ENCODE measurements around the gene ZNRF2.
"Not testable (repeated sequence)": the region's sequence is repeated elsewhere in the genome, so short reads cannot be mapped to it uniquely, and the experiment has no call there.

The ZNRF2 gene

DNA sequence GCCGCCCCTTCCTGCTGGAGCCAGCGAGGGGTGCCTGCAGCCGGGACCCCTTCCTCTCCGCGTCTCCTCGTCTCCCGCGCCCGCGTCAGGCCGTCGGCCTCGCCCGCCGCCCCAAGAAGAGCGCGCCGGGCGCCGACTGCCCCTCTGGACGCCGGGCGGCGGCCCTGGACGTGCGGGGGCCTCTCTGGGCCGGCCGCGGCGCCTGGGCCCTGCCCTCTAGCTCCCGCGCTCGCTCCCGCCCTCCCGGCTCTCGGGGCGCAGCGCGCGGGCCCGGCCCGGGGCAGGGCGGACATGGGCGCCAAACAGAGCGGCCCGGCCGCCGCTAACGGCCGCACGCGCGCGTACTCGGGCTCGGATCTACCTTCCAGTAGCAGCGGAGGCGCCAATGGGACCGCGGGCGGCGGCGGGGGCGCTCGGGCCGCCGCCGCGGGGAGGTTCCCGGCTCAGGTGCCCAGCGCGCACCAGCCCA lies 704 bp downstream of the ZNRF2 start:
- peak overlapping the region; percentile 56 for H3K4me3 ChIP-seq (ENCODE audit: control insufficient read depth, low read depth, low read length)
- DNase-seq (ENCODE audit: low read depth), result no peak
- TF ChIP-seq, protein P1, sequence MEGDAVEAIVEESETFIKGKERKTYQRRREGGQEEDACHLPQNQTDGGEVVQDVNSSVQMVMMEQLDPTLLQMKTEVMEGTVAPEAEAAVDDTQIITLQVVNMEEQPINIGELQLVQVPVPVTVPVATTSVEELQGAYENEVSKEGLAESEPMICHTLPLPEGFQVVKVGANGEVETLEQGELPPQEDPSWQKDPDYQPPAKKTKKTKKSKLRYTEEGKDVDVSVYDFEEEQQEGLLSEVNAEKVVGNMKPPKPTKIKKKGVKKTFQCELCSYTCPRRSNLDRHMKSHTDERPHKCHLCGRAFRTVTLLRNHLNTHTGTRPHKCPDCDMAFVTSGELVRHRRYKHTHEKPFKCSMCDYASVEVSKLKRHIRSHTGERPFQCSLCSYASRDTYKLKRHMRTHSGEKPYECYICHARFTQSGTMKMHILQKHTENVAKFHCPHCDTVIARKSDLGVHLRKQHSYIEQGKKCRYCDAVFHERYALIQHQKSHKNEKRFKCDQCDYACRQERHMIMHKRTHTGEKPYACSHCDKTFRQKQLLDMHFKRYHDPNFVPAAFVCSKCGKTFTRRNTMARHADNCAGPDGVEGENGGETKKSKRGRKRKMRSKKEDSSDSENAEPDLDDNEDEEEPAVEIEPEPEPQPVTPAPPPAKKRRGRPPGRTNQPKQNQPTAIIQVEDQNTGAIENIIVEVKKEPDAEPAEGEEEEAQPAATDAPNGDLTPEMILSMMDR (IDR thresholded peaks at IDR 0.05; ENCODE audit: control insufficient read depth, insufficient read depth, low read depth, low read length, missing control alignments), result no peak

DNA sequence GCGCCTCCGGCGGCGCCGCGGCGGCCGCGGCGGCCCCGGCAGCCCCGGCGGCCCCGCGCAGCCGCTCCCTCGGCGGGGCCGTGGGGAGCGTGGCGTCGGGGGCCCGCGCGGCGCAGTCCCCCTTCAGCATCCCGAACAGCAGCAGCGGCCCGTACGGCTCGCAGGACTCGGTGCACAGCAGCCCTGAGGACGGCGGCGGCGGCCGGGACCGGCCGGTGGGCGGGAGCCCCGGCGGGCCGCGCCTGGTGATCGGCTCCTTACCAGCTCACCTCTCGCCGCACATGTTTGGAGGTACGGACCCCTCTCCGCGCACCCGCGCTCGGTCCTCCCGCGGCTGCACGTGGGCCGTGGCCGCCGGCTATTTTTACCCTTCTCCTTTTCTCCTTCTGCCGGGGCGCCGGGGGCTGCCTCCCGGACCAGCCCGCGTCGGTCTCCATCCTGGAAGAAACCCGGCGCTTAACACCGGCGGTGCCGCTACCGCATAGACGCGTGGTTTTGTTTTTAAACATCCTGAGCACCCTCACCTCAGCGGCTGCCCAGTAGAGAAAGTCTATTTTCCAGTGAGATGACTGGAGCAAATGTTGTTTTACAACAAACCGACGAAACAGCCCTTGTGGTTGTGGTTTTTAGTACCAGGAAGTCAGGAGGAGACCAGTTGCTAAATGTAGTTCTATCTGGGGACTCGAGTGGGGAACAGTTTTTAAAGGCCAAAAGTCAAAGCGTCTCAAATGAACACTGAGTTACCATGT lies 1.3 kb downstream of the ZNRF2 start:
- H3K4me3 ChIP-seq (ENCODE audit: control insufficient read depth, low read depth, low read length), result peak overlapping the region; percentile 56
- TF ChIP-seq, protein P1 (IDR thresholded peaks at IDR 0.05; ENCODE audit: control insufficient read depth, insufficient read depth, low read depth, low read length, missing control alignments), result no peak
- DNase-seq (ENCODE audit: low read depth), result peak; percentile 14

DNA sequence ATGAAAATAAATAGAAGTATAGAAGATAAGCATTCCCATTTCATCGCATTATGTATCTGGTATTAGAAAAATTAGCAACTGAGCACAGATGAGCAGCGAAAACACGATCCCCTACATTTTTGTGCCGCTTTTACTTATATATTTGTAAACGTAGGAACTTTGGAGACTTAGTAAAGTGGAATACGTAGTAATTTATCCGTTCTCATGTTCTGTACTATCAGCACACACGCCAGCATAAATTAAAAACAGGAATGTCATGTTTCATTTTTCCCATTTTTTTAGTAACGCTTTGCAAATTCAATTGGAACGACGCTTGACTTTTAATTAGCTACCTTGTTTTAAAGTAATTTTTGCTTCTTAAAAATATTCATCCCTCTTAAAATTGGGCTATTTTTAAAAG lies 2.4 kb downstream of the ZNRF2 start:
- H3K4me3 ChIP-seq (ENCODE audit: control insufficient read depth, low read depth, low read length), result no peak overlapping the region
- no peak for DNase-seq (ENCODE audit: low read depth)
- TF ChIP-seq, protein P1 (IDR thresholded peaks at IDR 0.05; ENCODE audit: control insufficient read depth, insufficient read depth, low read depth, low read length, missing control alignments), result no peak

DNA sequence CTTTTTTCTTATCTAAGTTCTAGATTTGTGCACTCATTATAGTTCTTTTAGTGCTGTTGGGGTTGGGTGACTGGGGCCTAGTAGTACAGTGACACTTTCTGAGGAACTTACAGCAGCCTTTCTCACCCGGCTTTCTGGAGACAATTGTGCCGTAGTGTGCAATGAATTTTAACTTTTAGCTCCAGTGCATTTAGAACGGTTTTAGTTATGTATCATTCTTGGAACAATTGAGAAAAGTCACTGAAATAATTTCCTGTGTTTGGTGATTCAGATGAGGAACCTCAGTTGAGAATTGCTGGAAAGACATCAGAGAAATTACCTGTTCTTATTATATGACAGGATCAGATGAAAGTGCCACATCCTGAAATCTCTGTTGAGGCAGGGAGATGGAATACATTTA lies 3.2 kb downstream of the ZNRF2 start:
- not testable (repeated sequence) for H3K4me3 ChIP-seq (ENCODE audit: control insufficient read depth, low read depth, low read length); DNase-seq (ENCODE audit: low read depth)

DNA sequence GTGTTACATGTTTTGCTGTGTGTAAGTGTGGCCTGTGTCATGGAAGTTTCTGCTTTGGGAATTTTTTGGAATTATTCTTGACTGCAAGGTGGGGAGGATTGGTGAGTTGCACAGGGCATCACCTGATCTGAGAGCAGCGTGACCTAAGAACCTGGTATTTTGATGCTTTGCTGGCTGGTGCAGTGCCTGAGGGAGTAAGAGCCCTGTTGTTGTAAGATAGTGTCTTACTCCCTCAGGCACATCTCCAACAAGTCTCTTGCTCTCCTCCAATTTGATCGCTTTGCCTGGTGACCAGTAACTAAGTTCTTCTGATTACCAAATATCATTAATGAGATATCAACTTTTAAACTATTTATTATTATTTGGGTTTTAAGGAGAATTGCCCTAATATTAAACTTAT lies 5.2 kb downstream of the ZNRF2 start:
- not testable (repeated sequence) for DNase-seq (ENCODE audit: low read depth); H3K4me3 ChIP-seq (ENCODE audit: control insufficient read depth, low read depth, low read length)

DNA sequence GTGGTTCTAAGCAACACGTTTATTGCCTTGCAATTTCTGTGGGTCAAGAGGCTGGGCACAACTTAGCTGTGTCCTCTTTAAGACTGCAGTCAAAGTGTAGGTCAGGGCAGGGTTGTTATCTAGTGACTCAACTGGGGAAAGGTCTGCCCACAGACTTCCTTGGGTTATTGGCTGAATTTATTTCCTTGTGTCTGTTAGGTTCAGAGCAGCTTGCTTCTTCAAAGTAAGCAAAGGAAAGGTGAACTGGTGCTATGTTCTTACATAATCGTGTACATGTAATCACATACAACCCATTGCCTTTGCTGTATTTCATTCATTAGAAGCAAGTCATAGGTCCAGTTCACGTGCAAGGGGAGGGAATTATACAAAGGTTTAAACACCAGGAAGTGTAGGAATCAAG lies 5.9 kb downstream of the ZNRF2 start:
- not testable (repeated sequence) for DNase-seq (ENCODE audit: low read depth); H3K4me3 ChIP-seq (ENCODE audit: control insufficient read depth, low read depth, low read length)

- not testable (repeated sequence) for H3K4me3 ChIP-seq (ENCODE audit: control insufficient read depth, low read depth, low read length); DNase-seq (ENCODE audit: low read depth)
Measured at GRCh38 chr7:30292416-30293038, 8.1 kb downstream of the ZNRF2 start.

- H3K4me3 ChIP-seq (ENCODE audit: control insufficient read depth, low read depth, low read length); DNase-seq (ENCODE audit: low read depth): not testable (repeated sequence)
Measured at GRCh38 chr7:30296304-30296703, 11.9 kb downstream of the ZNRF2 start.

- not testable (repeated sequence) for H3K4me3 ChIP-seq (ENCODE audit: control insufficient read depth, low read depth, low read length); DNase-seq (ENCODE audit: low read depth)
Measured at GRCh38 chr7:30297499-30297898, 13.1 kb downstream of the ZNRF2 start.

- not testable (repeated sequence) for DNase-seq (ENCODE audit: low read depth); H3K4me3 ChIP-seq (ENCODE audit: control insufficient read depth, low read depth, low read length)
Measured at GRCh38 chr7:30298409-30298808, 14.0 kb downstream of the ZNRF2 start.

All from AG09309 (cell line).